Lung (tissue), 12 donors: Measurements from ENCODE around the gene GOLGA3. TPM values are rescaled to one million over a fixed set of nuclear protein-coding genes. Genes with fewer than 3 reads are reported as not detected.

Source experiments
- ATAC-seq: fragments of 200-7000 bp; cut with Tn5 transposase; one replicate; pipeline ENCODE4 v1.9.1; 2020; ENCODE audit warnings: moderate number of reproducible peaks; ENCODE audit not compliant: insufficient read depth, low FRiP score
- DNase-seq, 3 donors: peaks; one replicate each; pipeline ENCODE4 v3.0.0-alpha.2; 2013 to 2017
- H3K27ac ChIP-seq, 2 donors: one replicate each; pipeline ENCODE4 v1.5.1; 2013; ENCODE audit warnings: mild to moderate bottlenecking in 2 of 2, moderate library complexity in 2 of 2, control low read depth in 1 of 2, inconsistent platforms in 1 of 2, low read depth in 1 of 2, low read length in 1 of 2
- H3K27me3 ChIP-seq, 3 donors: one replicate each; pipeline ENCODE4 v1.5.1; 2013; ENCODE audit warnings: low read length in 2 of 3; ENCODE audit not compliant: control insufficient read depth in 3 of 3, insufficient read depth in 3 of 3
- H3K36me3 ChIP-seq, 4 donors: one replicate each; pipeline ENCODE4 v1.5.1; 2013; ENCODE audit warnings: low read length in 4 of 4, mild to moderate bottlenecking in 1 of 4, moderate library complexity in 1 of 4; ENCODE audit not compliant: control insufficient read depth in 4 of 4, insufficient read depth in 4 of 4
- H3K4me1 ChIP-seq, 5 donors: one replicate each; pipeline ENCODE4 v1.5.1; 2013; ENCODE audit warnings: low read length in 5 of 5, mild to moderate bottlenecking in 2 of 5, moderate library complexity in 1 of 5; ENCODE audit not compliant: control insufficient read depth in 5 of 5, insufficient read depth in 5 of 5
- H3K4me3 ChIP-seq: one replicate; pipeline ENCODE4 v1.5.1; 2013; ENCODE audit warnings: mild to moderate bottlenecking, control low read depth, moderate library complexity
- H3K9ac ChIP-seq, 2 donors: one replicate each; pipeline ENCODE4 v1.5.1; 2013; ENCODE audit warnings: low read length in 2 of 2, control low read depth in 1 of 2; ENCODE audit not compliant: insufficient read depth in 1 of 2
- H3K9me3 ChIP-seq, 4 donors: one replicate each; pipeline ENCODE4 v1.5.1; 2013; ENCODE audit warnings: low read length in 3 of 4, mild to moderate bottlenecking in 1 of 4, moderate library complexity in 1 of 4; ENCODE audit not compliant: control insufficient read depth in 4 of 4, insufficient read depth in 3 of 4
- WGBS, 2 donors: extraction: QIAGEN DNeasy Blood & Tissue Kit; methylation state at CpG; one replicate each; pipeline ENCODE4 v1.1.7; 2013; 5-methylcytosine and 5-hydroxymethylcytosine counted together
- polyA plus RNA-seq, 2 donors: library from polyadenylated mRNA; stranded (reverse); fragments of 200-250 nt; gene quantifications; one replicate each; pipeline ENCODE4 v1.2.1, GENCODE V29; 2013
- total RNA-seq, 2 donors: library from RNA; depleted of rRNA in 1 of 2; stranded (reverse); fragments of >200 nt in 1 of 2; gene quantifications; one replicate each; pipeline ENCODE4 v1.2.1, GENCODE V29; 2014 to 2021
- TF ChIP-seq, protein P1 (sequence below): IDR thresholded peaks from 2 replicates; pipeline ENCODE4 v1.5.1; 2012; ENCODE audit warnings: mild to moderate bottlenecking; ENCODE audit errors: control extremely low read depth, extremely low read depth
- donor health status: control.
- donor health status: control.
- donor health status: Bipolar disorder and iron deficiency.
- donor health status: healthy.
- donor health status: DM: yes; HTN: yes; CAD: no.

GOLGA3 gene
- total and polyA plus RNA-seq, 4 donors: 17.5 to 81.1 (median 35.7) TPM

DNA sequence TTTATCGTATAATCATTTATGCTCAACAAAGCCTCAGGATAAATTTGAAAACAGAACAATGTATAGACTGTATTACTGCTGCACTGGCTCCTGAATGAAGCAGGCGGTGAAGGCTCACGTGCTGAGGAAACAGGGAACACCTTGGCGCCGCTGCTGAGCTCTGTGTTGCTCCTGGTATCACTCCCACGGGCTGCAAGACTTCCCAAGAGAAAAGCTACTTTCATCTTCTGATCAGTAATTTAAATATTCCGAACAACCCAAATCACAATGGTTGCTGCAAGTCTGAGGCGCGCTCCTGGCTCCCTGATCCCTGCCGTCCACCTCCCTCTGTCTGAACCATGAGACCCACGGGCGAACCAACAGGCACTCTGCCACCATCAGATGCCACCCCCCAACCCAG is 102.3 kb downstream of the GOLGA3 start:
- H3K36me3 ChIP-seq: peaks cover 21 to 65% (median 32%) of the 10 kb centered on the region in 4 donors
- ATAC-seq (no peak), DNase-seq (no peak)
- H3K27me3 ChIP-seq: no peaks in the 10 kb centered on the region
- no peaks in the 10 kb centered on the region for H3K9me3 ChIP-seq
- H3K4me3 ChIP-seq: no peak overlapping the region
- no peaks in the 10 kb centered on the region for H3K4me1 ChIP-seq
- no peak overlapping the region for H3K9ac ChIP-seq
- 95 to 96% methylated on average over 12 of the region's 12 CpGs for WGBS, 2 donors
- TF ChIP-seq, protein P1, sequence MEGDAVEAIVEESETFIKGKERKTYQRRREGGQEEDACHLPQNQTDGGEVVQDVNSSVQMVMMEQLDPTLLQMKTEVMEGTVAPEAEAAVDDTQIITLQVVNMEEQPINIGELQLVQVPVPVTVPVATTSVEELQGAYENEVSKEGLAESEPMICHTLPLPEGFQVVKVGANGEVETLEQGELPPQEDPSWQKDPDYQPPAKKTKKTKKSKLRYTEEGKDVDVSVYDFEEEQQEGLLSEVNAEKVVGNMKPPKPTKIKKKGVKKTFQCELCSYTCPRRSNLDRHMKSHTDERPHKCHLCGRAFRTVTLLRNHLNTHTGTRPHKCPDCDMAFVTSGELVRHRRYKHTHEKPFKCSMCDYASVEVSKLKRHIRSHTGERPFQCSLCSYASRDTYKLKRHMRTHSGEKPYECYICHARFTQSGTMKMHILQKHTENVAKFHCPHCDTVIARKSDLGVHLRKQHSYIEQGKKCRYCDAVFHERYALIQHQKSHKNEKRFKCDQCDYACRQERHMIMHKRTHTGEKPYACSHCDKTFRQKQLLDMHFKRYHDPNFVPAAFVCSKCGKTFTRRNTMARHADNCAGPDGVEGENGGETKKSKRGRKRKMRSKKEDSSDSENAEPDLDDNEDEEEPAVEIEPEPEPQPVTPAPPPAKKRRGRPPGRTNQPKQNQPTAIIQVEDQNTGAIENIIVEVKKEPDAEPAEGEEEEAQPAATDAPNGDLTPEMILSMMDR: no peak
- H3K27ac ChIP-seq: no peak overlapping the region

DNA sequence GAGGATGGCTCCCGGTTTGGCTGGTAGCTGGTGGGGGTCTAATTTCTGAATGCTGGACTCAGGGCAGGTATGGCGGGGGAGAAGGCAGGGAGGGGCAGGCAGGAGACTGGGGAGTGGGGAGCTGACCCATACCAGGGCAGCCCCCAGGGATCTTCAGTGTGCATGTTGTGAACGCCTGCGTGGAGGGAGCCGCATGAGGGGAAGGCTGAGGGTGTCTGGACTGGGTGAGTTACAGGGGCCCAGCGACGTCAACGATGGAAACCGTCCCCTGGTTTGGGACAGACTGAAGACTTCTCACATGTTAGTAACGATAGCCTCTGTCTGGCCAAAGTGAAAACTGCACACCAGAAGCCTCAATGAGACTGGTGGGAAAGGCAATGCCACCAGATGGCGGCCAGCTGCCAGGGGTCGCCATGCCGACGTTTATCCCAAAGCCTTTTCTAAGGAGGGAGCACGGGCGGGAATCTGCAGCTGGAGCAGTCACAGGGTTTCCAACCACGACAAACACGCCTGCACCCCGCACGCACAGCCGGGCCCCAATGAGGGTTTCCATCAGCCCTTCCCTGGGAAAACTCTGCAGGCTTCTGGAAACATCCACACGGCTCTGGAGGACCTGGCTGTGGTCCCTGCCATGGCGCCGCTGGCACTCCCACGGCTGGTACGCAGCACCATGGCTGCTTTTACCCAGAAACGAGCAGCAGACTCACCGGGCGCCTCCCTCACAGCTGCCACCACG is 104.0 kb downstream of the GOLGA3 start:
- Histone ChIP-seq H3K4me1 (no peaks in the 10 kb centered on the region), H3K9me3 (no peaks in the 10 kb centered on the region), H3K36me3 (peaks cover 19 to 64% (median 29%) of the 10 kb centered on the region in 4 donors), H3K27ac (no peak overlapping the region), H3K27me3 (no peaks in the 10 kb centered on the region), H3K4me3 (no peak overlapping the region), H3K9ac (no peak overlapping the region)
- TF ChIP-seq, protein P1: no peak
- 92 to 93% methylated on average over 30 of the region's 30 CpGs for WGBS, 2 donors
- ATAC-seq (no peak), DNase-seq (no peak)

DNA sequence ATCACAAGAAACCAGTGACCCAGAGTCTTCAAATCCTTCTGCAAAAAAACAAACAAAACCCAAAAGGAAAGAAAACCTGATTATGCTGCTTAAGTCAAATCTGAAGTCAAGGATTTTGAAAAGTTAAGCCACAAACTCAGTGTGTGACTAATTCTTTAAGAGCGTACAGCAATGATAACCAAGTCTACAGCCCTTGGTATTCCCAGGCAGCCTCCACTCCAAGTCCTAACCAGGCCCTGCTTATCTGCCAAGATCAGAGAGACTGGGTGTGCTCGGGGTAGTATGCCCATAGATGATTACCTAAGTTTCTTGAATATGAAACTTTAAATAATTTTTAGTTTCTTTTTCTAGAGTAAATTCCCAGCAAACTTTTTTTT is 104.9 kb downstream of the GOLGA3 start:
- WGBS, 2 donors: 91 to 96% methylated on average over 2 of the region's 2 CpGs
- H3K36me3 ChIP-seq: peaks cover 19 to 69% (median 32%) of the 10 kb centered on the region in 4 donors
- H3K27ac ChIP-seq: no peak overlapping the region
- H3K9ac ChIP-seq: no peak overlapping the region
- H3K4me1 ChIP-seq: no peaks in the 10 kb centered on the region
- H3K4me3 ChIP-seq: no peak overlapping the region
- TF ChIP-seq, protein P1: no peak
- no peaks in the 10 kb centered on the region for H3K9me3 ChIP-seq
- no peaks in the 10 kb centered on the region for H3K27me3 ChIP-seq
- no peak for ATAC-seq
- DNase-seq: no peak
